GM23338 (cell line): ENCODE data around the gene TAS2R42. TPM values are rescaled to one million over a fixed set of nuclear protein-coding genes. Genes with fewer than 3 reads are reported as not detected.

Experiments used
- ATAC-seq: fragments of 200-7000 bp; cut with Tn5 transposase; 3 replicates; pipeline ENCODE4 v1.9.1; 2020
- DNase-seq: peaks from one replicate; pipeline ENCODE4 v3.0.0-alpha.2; 2015; ENCODE audit warnings: low spot score
- H2AFZ ChIP-seq: fragments of 200-600 bp; sonication (generic); 2 replicates; pipeline ENCODE4 v1.8.0; 2016; ENCODE audit warnings: antibody characterized with exemption, mild to moderate bottlenecking, moderate library complexity
- H3F3A ChIP-seq: fragments of 200-600 bp; sonication (generic); replicated peaks from 2 replicates; pipeline ENCODE4 v1.8.0; 2017; ENCODE audit warnings: antibody characterized with exemption, mixed run types, low read depth
- H3K27ac ChIP-seq: fragments of 200-600 bp; sonication (generic); 2 replicates; pipeline ENCODE4 v1.6.1; 2016; ENCODE audit warnings: low read depth
- H3K27me3 ChIP-seq: fragments of 200-600 bp; sonication (generic); 2 replicates; pipeline ENCODE4 v1.8.0; 2016; ENCODE audit warnings: mild to moderate bottlenecking, mixed run types, moderate library complexity; ENCODE audit not compliant: insufficient read depth
- H3K36me3 ChIP-seq: fragments of 200-600 bp; sonication (generic); 2 replicates; pipeline ENCODE4 v1.8.0; 2016; ENCODE audit warnings: mild to moderate bottlenecking; ENCODE audit not compliant: insufficient read depth
- H3K4me1 ChIP-seq: fragments of 200-600 bp; sonication (generic); 2 replicates; pipeline ENCODE4 v1.8.0; 2016; ENCODE audit warnings: mild to moderate bottlenecking, moderate library complexity; ENCODE audit not compliant: insufficient read depth
- H3K4me2 ChIP-seq: fragments of 200-600 bp; sonication (generic); 2 replicates; pipeline ENCODE4 v1.7.1; 2017; ENCODE audit warnings: mixed run types
- H3K4me3 ChIP-seq: fragments of 200-600 bp; sonication (generic); 2 replicates; pipeline ENCODE4 v1.6.1; 2016; ENCODE audit warnings: mixed run types
- H3K79me2 ChIP-seq: fragments of 200-600 bp; sonication (generic); replicated peaks from 2 replicates; pipeline ENCODE4 v1.8.0; 2017; ENCODE audit warnings: mild to moderate bottlenecking; ENCODE audit not compliant: insufficient read depth
- H3K9me2 ChIP-seq: fragments of 200-600 bp; sonication (generic); 2 replicates; pipeline ENCODE4 v1.8.0; 2017; ENCODE audit not compliant: insufficient read depth
- H4K20me1 ChIP-seq: fragments of 200-600 bp; sonication (generic); replicated peaks from 2 replicates; pipeline ENCODE4 v1.8.0; 2017; ENCODE audit warnings: mild to moderate bottlenecking; ENCODE audit not compliant: insufficient read depth
- H3K27ac Mint-ChIP-seq: 2 replicates; pipeline ENCODE4 v1.8.0; 2020; ENCODE audit warnings: inconsistent platforms, mild to moderate bottlenecking, moderate library complexity, mixed read lengths
- H3K27me3 Mint-ChIP-seq: 3 replicates; pipeline ENCODE4 v1.8.0; 2022; ENCODE audit warnings: low read depth, mild to moderate bottlenecking, moderate library complexity, mixed read lengths, inconsistent platforms; ENCODE audit not compliant: insufficient read depth, poor library complexity
- H3K36me3 Mint-ChIP-seq: 3 replicates; pipeline ENCODE4 v1.8.0; 2021; ENCODE audit warnings: low read depth, mild to moderate bottlenecking, inconsistent platforms, moderate library complexity, mixed read lengths
- H3K4me1 Mint-ChIP-seq: 3 replicates; pipeline ENCODE4 v1.8.0; 2020; ENCODE audit warnings: mild to moderate bottlenecking, inconsistent platforms, mixed read lengths
- H3K4me3 Mint-ChIP-seq: 3 replicates; pipeline ENCODE4 v1.8.0; 2021; ENCODE audit warnings: moderate library complexity, mild to moderate bottlenecking, inconsistent platforms, mixed read lengths
- H3K9me3 Mint-ChIP-seq: 3 replicates; pipeline ENCODE4 v1.8.0; 2020; ENCODE audit warnings: moderate library complexity, mild to moderate bottlenecking, inconsistent platforms, mixed read lengths
- CREB1 ChIP-seq: fragments of 250-450 bp; sonication (Bioruptor Pico); IDR thresholded peaks from 2 replicates; pipeline ENCODE4 v1.5.0; 2020; ENCODE audit warnings: low read depth, mild to moderate bottlenecking, moderate library complexity
- ETS1 ChIP-seq: IDR thresholded peaks from 2 replicates; pipeline ENCODE4 v1.6.1; 2016; ENCODE audit warnings: antibody characterized with exemption
- EZH2 ChIP-seq: fragments of 200-600 bp; sonication (generic); IDR thresholded peaks from one replicate; pipeline ENCODE4 v1.8.0; 2017; ENCODE audit warnings: antibody characterized with exemption, mild to moderate bottlenecking, low read depth; ENCODE audit not compliant: unreplicated experiment
- EZH2phosphoT487 ChIP-seq: fragments of 200-600 bp; sonication (generic); IDR thresholded peaks from one replicate; pipeline ENCODE4 v1.8.1; 2018; ENCODE audit warnings: antibody characterized with exemption; ENCODE audit not compliant: unreplicated experiment
- JUNB ChIP-seq: IDR thresholded peaks from one replicate; pipeline ENCODE4 v1.6.1; 2016; ENCODE audit warnings: antibody characterized with exemption; ENCODE audit not compliant: unreplicated experiment
- NANOG ChIP-seq: IDR thresholded peaks from 2 replicates; pipeline ENCODE4 v1.6.1; 2016; ENCODE audit warnings: antibody characterized with exemption, borderline replicate concordance
- POLR2AphosphoS5 ChIP-seq: IDR thresholded peaks from 2 replicates; pipeline ENCODE4 v1.6.1; 2016; ENCODE audit warnings: antibody characterized with exemption, low read depth
- STAT1 ChIP-seq: IDR thresholded peaks from one replicate; pipeline ENCODE4 v1.6.1; 2016; ENCODE audit warnings: antibody characterized with exemption; ENCODE audit not compliant: unreplicated experiment
- ZNF114 ChIP-seq: fragments of 250-450 bp; sonication (Bioruptor Pico); IDR thresholded peaks from 2 replicates; pipeline ENCODE4 v1.5.0; 2020; ENCODE audit warnings: mild to moderate bottlenecking, moderate library complexity
- ZNF331 ChIP-seq: fragments of 250-450 bp; sonication (Bioruptor Pico); IDR thresholded peaks from 2 replicates; pipeline ENCODE4 v1.5.0; 2020; ENCODE audit warnings: low read depth, mild to moderate bottlenecking, moderate library complexity
- polyA plus RNA-seq: library from polyadenylated mRNA; unstranded; fragments of >200 nt; fragmentation: Nextera tagmentation; extraction: Ambion mirVana; gene quantifications from 2 replicates; pipeline ENCODE4 v1.2.1, GENCODE V29; 2016
- total RNA-seq: library from RNA; depleted of rRNA; stranded (reverse); fragments of >200 nt; shearing (Covaris generic); gene quantifications from 2 replicates; pipeline ENCODE4 v1.2.3, GENCODE V29; 2014
- TF ChIP-seq, protein P1 (sequence below), 2 experiments: fragments of 200-600 bp in 1 of 2; sonication (generic) in 1 of 2; conservative IDR thresholded peaks; 2 replicates each; pipeline versions ENCODE4 v1.5.1 to v1.6.1; 2016 to 2017; ENCODE audit warnings: antibody characterized with exemption in 2 of 2, low read depth in 2 of 2, mild to moderate bottlenecking in 2 of 2, moderate library complexity in 1 of 2
- TF ChIP-seq, protein P2 (sequence below): IDR thresholded peaks from one replicate; pipeline ENCODE4 v1.6.1; 2018; ENCODE audit warnings: antibody characterized with exemption; ENCODE audit not compliant: unreplicated experiment
- TF ChIP-seq, protein P3 (sequence below): fragments of 250-450 bp; sonication (Bioruptor Pico); IDR thresholded peaks from 2 replicates; pipeline ENCODE4 v1.5.0; 2020; ENCODE audit warnings: mild to moderate bottlenecking, moderate library complexity

The TAS2R42 gene
- total and polyA plus RNA-seq, 2 experiments from 2014 or later: 0.38 TPM; not detected in 1

DNA sequence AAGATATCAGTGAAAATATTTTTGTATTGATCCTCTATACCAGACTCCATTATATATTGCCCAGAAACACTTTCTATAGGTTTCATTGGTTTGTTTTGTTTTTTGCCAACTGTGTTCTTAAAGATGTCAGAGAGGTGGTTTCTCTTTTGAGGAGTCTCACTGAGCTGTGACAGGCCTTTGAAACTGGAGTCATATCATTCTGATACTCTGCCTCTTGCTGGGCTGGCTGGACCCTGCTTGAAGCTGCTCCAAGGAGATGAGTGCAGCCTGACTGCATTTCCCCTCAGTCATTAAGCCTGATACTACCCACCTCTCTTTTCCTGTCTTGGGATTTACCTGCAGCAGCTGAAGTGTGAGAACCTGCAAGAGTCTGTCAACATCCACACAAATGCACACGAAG, 35.9 kb downstream of the TAS2R42 start:
- H3K27me3 ChIP-seq: no peaks in the 10 kb centered on the region
- Mint-ChIP-seq H3K4me3 (no peak overlapping the region), H3K9me3 (peaks cover 23% of the 10 kb centered on the region; the same call in 2 of the 3 replicates), H3K36me3 (peaks cover 41% of the 10 kb centered on the region), H3K4me1 (peaks cover 19% of the 10 kb centered on the region), H3K27me3 (no peaks in the 10 kb centered on the region), H3K27ac (no peak overlapping the region)
- DNase-seq (no peak), ATAC-seq (no peak)
- no peaks in the 10 kb centered on the region; the same call in 1 of the 2 replicates for H4K20me1 ChIP-seq
- no peak overlapping the region for H2AFZ ChIP-seq
- H3K27ac ChIP-seq: no peak overlapping the region
- H3K79me2 ChIP-seq: peaks cover 76% of the 10 kb centered on the region
- no peaks in the 10 kb centered on the region for H3F3A ChIP-seq
- no peak overlapping the region for H3K4me3 ChIP-seq
- H3K4me2 ChIP-seq: no peak overlapping the region
- no peak for TF ChIP-seq NANOG
- no peak for TF ChIP-seq EZH2
- no peak for TF ChIP-seq ZNF114
- TF ChIP-seq EZH2phosphoT487: no peak
- TF ChIP-seq, protein P1, sequence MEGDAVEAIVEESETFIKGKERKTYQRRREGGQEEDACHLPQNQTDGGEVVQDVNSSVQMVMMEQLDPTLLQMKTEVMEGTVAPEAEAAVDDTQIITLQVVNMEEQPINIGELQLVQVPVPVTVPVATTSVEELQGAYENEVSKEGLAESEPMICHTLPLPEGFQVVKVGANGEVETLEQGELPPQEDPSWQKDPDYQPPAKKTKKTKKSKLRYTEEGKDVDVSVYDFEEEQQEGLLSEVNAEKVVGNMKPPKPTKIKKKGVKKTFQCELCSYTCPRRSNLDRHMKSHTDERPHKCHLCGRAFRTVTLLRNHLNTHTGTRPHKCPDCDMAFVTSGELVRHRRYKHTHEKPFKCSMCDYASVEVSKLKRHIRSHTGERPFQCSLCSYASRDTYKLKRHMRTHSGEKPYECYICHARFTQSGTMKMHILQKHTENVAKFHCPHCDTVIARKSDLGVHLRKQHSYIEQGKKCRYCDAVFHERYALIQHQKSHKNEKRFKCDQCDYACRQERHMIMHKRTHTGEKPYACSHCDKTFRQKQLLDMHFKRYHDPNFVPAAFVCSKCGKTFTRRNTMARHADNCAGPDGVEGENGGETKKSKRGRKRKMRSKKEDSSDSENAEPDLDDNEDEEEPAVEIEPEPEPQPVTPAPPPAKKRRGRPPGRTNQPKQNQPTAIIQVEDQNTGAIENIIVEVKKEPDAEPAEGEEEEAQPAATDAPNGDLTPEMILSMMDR (conservative IDR thresholded peaks at IDR 0.05; ENCODE audit: low read depth in 2 of 2): no peak
- no peak for TF ChIP-seq JUNB
- TF ChIP-seq, protein P2, sequence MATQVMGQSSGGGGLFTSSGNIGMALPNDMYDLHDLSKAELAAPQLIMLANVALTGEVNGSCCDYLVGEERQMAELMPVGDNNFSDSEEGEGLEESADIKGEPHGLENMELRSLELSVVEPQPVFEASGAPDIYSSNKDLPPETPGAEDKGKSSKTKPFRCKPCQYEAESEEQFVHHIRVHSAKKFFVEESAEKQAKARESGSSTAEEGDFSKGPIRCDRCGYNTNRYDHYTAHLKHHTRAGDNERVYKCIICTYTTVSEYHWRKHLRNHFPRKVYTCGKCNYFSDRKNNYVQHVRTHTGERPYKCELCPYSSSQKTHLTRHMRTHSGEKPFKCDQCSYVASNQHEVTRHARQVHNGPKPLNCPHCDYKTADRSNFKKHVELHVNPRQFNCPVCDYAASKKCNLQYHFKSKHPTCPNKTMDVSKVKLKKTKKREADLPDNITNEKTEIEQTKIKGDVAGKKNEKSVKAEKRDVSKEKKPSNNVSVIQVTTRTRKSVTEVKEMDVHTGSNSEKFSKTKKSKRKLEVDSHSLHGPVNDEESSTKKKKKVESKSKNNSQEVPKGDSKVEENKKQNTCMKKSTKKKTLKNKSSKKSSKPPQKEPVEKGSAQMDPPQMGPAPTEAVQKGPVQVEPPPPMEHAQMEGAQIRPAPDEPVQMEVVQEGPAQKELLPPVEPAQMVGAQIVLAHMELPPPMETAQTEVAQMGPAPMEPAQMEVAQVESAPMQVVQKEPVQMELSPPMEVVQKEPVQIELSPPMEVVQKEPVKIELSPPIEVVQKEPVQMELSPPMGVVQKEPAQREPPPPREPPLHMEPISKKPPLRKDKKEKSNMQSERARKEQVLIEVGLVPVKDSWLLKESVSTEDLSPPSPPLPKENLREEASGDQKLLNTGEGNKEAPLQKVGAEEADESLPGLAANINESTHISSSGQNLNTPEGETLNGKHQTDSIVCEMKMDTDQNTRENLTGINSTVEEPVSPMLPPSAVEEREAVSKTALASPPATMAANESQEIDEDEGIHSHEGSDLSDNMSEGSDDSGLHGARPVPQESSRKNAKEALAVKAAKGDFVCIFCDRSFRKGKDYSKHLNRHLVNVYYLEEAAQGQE: no peak
- TF ChIP-seq, protein P3, sequence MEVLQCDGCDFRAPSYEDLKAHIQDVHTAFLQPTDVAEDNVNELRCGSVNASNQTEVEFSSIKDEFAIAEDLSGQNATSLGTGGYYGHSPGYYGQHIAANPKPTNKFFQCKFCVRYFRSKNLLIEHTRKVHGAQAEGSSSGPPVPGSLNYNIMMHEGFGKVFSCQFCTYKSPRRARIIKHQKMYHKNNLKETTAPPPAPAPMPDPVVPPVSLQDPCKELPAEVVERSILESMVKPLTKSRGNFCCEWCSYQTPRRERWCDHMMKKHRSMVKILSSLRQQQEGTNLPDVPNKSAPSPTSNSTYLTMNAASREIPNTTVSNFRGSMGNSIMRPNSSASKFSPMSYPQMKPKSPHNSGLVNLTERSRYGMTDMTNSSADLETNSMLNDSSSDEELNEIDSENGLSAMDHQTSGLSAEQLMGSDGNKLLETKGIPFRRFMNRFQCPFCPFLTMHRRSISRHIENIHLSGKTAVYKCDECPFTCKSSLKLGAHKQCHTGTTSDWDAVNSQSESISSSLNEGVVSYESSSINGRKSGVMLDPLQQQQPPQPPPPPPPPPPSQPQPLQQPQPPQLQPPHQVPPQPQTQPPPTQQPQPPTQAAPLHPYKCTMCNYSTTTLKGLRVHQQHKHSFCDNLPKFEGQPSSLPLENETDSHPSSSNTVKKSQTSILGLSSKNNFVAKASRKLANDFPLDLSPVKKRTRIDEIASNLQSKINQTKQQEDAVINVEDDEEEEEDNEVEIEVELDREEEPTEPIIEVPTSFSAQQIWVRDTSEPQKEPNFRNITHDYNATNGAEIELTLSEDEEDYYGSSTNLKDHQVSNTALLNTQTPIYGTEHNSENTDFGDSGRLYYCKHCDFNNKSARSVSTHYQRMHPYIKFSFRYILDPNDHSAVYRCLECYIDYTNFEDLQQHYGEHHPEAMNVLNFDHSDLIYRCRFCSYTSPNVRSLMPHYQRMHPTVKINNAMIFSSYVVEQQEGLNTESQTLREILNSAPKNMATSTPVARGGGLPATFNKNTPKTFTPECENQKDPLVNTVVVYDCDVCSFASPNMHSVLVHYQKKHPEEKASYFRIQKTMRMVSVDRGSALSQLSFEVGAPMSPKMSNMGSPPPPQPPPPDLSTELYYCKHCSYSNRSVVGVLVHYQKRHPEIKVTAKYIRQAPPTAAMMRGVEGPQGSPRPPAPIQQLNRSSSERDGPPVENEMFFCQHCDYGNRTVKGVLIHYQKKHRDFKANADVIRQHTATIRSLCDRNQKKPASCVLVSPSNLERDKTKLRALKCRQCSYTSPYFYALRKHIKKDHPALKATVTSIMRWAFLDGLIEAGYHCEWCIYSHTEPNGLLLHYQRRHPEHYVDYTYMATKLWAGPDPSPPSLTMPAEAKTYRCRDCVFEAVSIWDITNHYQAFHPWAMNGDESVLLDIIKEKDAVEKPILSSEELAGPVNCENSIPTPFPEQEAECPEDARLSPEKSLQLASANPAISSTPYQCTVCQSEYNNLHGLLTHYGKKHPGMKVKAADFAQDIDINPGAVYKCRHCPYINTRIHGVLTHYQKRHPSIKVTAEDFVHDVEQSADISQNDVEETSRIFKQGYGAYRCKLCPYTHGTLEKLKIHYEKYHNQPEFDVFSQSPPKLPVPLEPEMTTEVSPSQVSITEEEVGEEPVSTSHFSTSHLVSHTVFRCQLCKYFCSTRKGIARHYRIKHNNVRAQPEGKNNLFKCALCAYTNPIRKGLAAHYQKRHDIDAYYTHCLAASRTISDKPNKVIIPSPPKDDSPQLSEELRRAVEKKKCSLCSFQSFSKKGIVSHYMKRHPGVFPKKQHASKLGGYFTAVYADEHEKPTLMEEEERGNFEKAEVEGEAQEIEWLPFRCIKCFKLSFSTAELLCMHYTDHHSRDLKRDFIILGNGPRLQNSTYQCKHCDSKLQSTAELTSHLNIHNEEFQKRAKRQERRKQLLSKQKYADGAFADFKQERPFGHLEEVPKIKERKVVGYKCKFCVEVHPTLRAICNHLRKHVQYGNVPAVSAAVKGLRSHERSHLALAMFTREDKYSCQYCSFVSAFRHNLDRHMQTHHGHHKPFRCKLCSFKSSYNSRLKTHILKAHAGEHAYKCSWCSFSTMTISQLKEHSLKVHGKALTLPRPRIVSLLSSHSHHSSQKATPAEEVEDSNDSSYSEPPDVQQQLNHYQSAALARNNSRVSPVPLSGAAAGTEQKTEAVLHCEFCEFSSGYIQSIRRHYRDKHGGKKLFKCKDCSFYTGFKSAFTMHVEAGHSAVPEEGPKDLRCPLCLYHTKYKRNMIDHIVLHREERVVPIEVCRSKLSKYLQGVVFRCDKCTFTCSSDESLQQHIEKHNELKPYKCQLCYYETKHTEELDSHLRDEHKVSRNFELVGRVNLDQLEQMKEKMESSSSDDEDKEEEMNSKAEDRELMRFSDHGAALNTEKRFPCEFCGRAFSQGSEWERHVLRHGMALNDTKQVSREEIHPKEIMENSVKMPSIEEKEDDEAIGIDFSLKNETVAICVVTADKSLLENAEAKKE: no peak
- TF ChIP-seq POLR2AphosphoS5: no peak
- TF ChIP-seq STAT1: no peak
- TF ChIP-seq ETS1: no peak
- no peak for TF ChIP-seq CREB1 (CRISPR knock-in tag)
- no peak for TF ChIP-seq ZNF331 (CRISPR knock-in tag)
- H3K9me2 ChIP-seq: no peaks in the 10 kb centered on the region
- H3K4me1 ChIP-seq: peaks cover 16% of the 10 kb centered on the region
- H3K36me3 ChIP-seq: no peaks in the 10 kb centered on the region
